HepG2 (cell line): ENCODE results near the gene TOB1. TPM values are rescaled to one million over a fixed set of nuclear protein-coding genes. Genes with fewer than 3 reads are reported as not detected.

Experiments
- ARID2 ChIP-seq: sonication (generic); formaldehyde crosslinking; IDR thresholded peaks from 2 replicates; pipeline ENCODE4 v1.8.1; 2022; ENCODE audit warnings: mild to moderate bottlenecking, missing genetic modification reagents, borderline replicate concordance
- ARNTL ChIP-seq: sonication (generic); formaldehyde crosslinking; IDR thresholded peaks from 2 replicates; pipeline ENCODE4 v1.4.0; 2020; ENCODE audit warnings: mild to moderate bottlenecking, missing genetic modification reagents
- ATM ChIP-seq: fragments of 450-650 bp; IDR thresholded peaks from 2 replicates; pipeline ENCODE4 v1.7.1; 2017; ENCODE audit warnings: mild to moderate bottlenecking, borderline replicate concordance
- CTCF ChIP-seq: sonication (generic); formaldehyde crosslinking; IDR thresholded peaks from 2 replicates; pipeline ENCODE4 v1.5.0; 2020; ENCODE audit warnings: mild to moderate bottlenecking, missing genetic modification reagents, moderate library complexity
- FOXP1 ChIP-seq, 2 experiments: fragments of 450-650 bp in 1 of 2; IDR thresholded peaks; 2 replicates each; pipeline ENCODE4 v1.6.1; 2017 to 2018; ENCODE audit warnings: antibody characterized with exemption in 1 of 2
- HIVEP1 ChIP-seq: sonication (generic); formaldehyde crosslinking; IDR thresholded peaks from 2 replicates; pipeline ENCODE4 v1.4.0; 2020; ENCODE audit warnings: mild to moderate bottlenecking, missing genetic modification reagents
- HNF4G ChIP-seq, 2 experiments: sonication (generic) in 1 of 2; formaldehyde crosslinking in 1 of 2; IDR thresholded peaks; 2 replicates each; pipeline versions ENCODE4 v1.4.0 to v1.6.1; 2011 to 2020; ENCODE audit warnings: borderline replicate concordance in 2 of 2, low read depth in 2 of 2, mild to moderate bottlenecking in 2 of 2, low read length in 1 of 2, missing genetic modification reagents in 1 of 2, moderate library complexity in 1 of 2
- KDM5B ChIP-seq: sonication (generic); formaldehyde crosslinking; IDR thresholded peaks from 2 replicates; pipeline ENCODE4 v1.4.0; 2020; ENCODE audit warnings: missing genetic modification reagents, mild to moderate bottlenecking, borderline replicate concordance
- NR1H2 ChIP-seq: sonication (generic); formaldehyde crosslinking; IDR thresholded peaks from 2 replicates; pipeline ENCODE4 v1.8.1; 2022; ENCODE audit warnings: low read depth, missing genetic modification reagents, borderline replicate concordance
- POLR2AphosphoS2 ChIP-seq: IDR thresholded peaks from 2 replicates; pipeline ENCODE4 v1.6.1; 2011; ENCODE audit warnings: low read depth, low read length, improper control_type of control experiment
- PRDM10 ChIP-seq: sonication (generic); formaldehyde crosslinking; IDR thresholded peaks from 2 replicates; pipeline ENCODE4 v1.4.0; 2020; ENCODE audit warnings: low read depth, missing genetic modification reagents
- RBM39 ChIP-seq: fragments of 200-400 bp; formaldehyde crosslinking; IDR thresholded peaks from one replicate; pipeline ENCODE4 v1.6.1; 2018; ENCODE audit warnings: antibody characterized with exemption, mild to moderate bottlenecking, low read depth, low read length; ENCODE audit not compliant: poor library complexity, severe bottlenecking
- REL ChIP-seq: sonication (generic); formaldehyde crosslinking; conservative IDR thresholded peaks from 2 replicates; pipeline ENCODE4 v1.8.0; 2022; ENCODE audit warnings: mild to moderate bottlenecking, missing genetic modification reagents, moderate library complexity
- SALL1 ChIP-seq: sonication (generic); formaldehyde crosslinking; IDR thresholded peaks from 2 replicates; pipeline ENCODE4 v1.8.0; 2022; ENCODE audit warnings: mild to moderate bottlenecking, missing genetic modification reagents
- SALL2 ChIP-seq: sonication (generic); formaldehyde crosslinking; IDR thresholded peaks from 2 replicates; pipeline ENCODE4 v1.8.1; 2023; ENCODE audit warnings: mild to moderate bottlenecking, missing genetic modification reagents, inconsistent platforms
- U2AF2 ChIP-seq: fragments of 200-400 bp; formaldehyde crosslinking; IDR thresholded peaks from 2 replicates; pipeline ENCODE4 v1.6.1; 2017; ENCODE audit warnings: low read depth, mild to moderate bottlenecking, low read length
- WIZ ChIP-seq: sonication (generic); formaldehyde crosslinking; IDR thresholded peaks from 2 replicates; pipeline ENCODE4 v1.5.1; 2020; ENCODE audit warnings: mild to moderate bottlenecking, missing genetic modification reagents
- YY1 ChIP-seq: IDR thresholded peaks from 2 replicates; pipeline ENCODE4 v1.6.1; 2011; ENCODE audit warnings: low read length, low read depth, moderate library complexity, mild to moderate bottlenecking; ENCODE audit not compliant: insufficient read depth, insufficient replicate concordance
- ZFP62 ChIP-seq: sonication (generic); formaldehyde crosslinking; IDR thresholded peaks from 2 replicates; pipeline ENCODE4 v1.4.0; 2020; ENCODE audit warnings: missing genetic modification reagents
- ZNF12 ChIP-seq: sonication (generic); formaldehyde crosslinking; IDR thresholded peaks from 2 replicates; pipeline ENCODE4 v1.5.0; 2020; ENCODE audit warnings: missing genetic modification reagents
- ZNF335 ChIP-seq: sonication (generic); formaldehyde crosslinking; IDR thresholded peaks from 2 replicates; pipeline ENCODE4 v1.4.0; 2020; ENCODE audit warnings: missing genetic modification reagents
- ZNF337 ChIP-seq: sonication (generic); formaldehyde crosslinking; IDR thresholded peaks from 2 replicates; pipeline ENCODE4 v1.5.1; 2020; ENCODE audit warnings: missing genetic modification reagents, low read depth, mild to moderate bottlenecking, borderline replicate concordance
- ZNF33A ChIP-seq: sonication (generic); formaldehyde crosslinking; IDR thresholded peaks from 2 replicates; pipeline ENCODE4 v1.5.1; 2020; ENCODE audit warnings: missing genetic modification reagents, mild to moderate bottlenecking, moderate library complexity, borderline replicate concordance
- ZNF615 ChIP-seq: sonication (generic); formaldehyde crosslinking; IDR thresholded peaks from 2 replicates; pipeline ENCODE4 v1.5.0; 2020; ENCODE audit warnings: mild to moderate bottlenecking, missing genetic modification reagents, borderline replicate concordance
- ZNF816 ChIP-seq: sonication (generic); formaldehyde crosslinking; IDR thresholded peaks from 2 replicates; pipeline ENCODE4 v1.8.0; 2022; ENCODE audit warnings: missing genetic modification reagents, mild to moderate bottlenecking, borderline replicate concordance
- polyA plus RNA-seq, 8 experiments: library from polyadenylated mRNA; depleted of rRNA in 3 of 8; stranded (reverse) in 7 of 8; unstranded in 1 of 8; fragments of >200 nt; fragmentation: Illumina TruSeq in 4 of 8; extraction: Trizol in 4 of 8; gene quantifications; 2 replicates each; pipeline versions ENCODE4 v1.2.1 to v1.2.3, GENCODE V29; 2011 to 2016; ENCODE audit warnings: low read depth in 4 of 8, missing spikeins in 1 of 8, mixed read lengths in 1 of 8; ENCODE audit not compliant: insufficient read depth in 1 of 8
- total RNA-seq, 5 experiments: library from RNA; depleted of rRNA; stranded (reverse); fragments of >200 nt; fragmentation: Illumina TruSeq; extraction: Trizol; gene quantifications; 2 replicates each; pipeline ENCODE4 v1.2.3, GENCODE V29; 2016; ENCODE audit warnings: low read depth in 1 of 5

TOB1 gene
- total and polyA plus RNA-seq, 2 of the 13 experiments (the other 11 are each of a cell fraction or from before 2014, with no cell fraction given) = 21.9 to 57.7 TPM

GRCh38 chr17:50855708-50856330, 10.3 kb downstream of the TOB1 start (continued):
- TF ChIP-seq PRDM10 (CRISPR knock-in tag) (no peak), NR1H2 (CRISPR knock-in tag) (no peak), ARID2 (no peak), HNF4G (IDR thresholded peaks at IDR 0.05; ENCODE audit: borderline replicate concordance, low read depth, low read length) (no peak), HNF4G (CRISPR knock-in tag; IDR thresholded peaks at IDR 0.05; ENCODE audit: borderline replicate concordance, low read depth) (no peak), ZNF337 (CRISPR knock-in tag) (no peak), REL (CRISPR knock-in tag) (no peak), CTCF (no peak), SALL2 (CRISPR knock-in tag) (no peak), ZNF33A (CRISPR knock-in tag) (no peak), RBM39 (no peak), SALL1 (CRISPR knock-in tag) (no peak), ZFP62 (CRISPR knock-in tag) (no peak), HIVEP1 (CRISPR knock-in tag) (no peak), ZNF615 (CRISPR knock-in tag) (no peak), U2AF2 (no peak), YY1 (peak; percentile 31), KDM5B (no peak), ZNF816 (no peak), POLR2AphosphoS2 (no peak), WIZ (CRISPR knock-in tag) (no peak), FOXP1 (IDR thresholded peaks at IDR 0.05) (no peak), FOXP1 (CRISPR knock-in tag; IDR thresholded peaks at IDR 0.05) (peak; percentile 88), ZNF12 (CRISPR knock-in tag) (no peak), ARNTL (CRISPR knock-in tag) (no peak), ZNF335 (CRISPR knock-in tag) (no peak), ATM (no peak)
